ENCODE data around the gene MORN1. TPM values are rescaled to one million over a fixed set of nuclear protein-coding genes. Genes with fewer than 3 reads are reported as not detected.

The MORN1 gene
- total and polyA plus RNA-seq, 2 experiments from 2014 or later, result 4.8 to 11.1 TPM

DNA sequence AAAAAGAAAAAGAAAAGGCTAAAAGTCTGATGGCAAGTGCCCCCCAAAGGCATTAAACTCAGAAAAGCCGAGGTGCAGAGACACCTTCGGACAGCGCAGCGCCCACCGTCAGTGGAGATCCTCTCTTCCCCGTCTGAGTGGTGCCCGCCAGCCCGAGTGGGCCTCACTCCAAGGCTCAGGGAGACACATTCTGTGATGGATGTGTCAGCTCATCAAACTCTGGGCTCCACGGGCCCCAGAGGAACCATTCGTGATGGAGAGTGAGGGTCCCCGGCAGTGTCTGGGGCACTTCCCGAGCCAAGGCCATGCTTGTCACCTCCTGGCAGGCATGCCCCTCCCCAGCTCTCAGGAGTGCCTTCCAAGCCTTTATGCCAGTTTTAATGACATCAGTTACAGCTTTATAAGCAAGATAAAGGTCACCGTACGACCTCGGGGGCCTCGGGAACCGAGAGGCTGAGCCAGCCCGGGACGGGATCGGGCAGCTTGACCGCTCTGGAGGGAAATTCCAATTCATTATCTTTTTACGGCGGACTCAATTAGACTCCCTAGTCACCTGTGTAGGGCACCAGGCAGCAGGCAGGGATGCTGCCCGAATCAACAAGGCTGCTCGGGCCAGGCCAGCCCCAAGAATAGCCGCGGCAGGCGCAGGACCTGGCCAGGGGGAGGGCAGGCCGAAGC is 49.5 kb downstream of the MORN1 start (continued):
- TF ChIP-seq, protein P1, sequence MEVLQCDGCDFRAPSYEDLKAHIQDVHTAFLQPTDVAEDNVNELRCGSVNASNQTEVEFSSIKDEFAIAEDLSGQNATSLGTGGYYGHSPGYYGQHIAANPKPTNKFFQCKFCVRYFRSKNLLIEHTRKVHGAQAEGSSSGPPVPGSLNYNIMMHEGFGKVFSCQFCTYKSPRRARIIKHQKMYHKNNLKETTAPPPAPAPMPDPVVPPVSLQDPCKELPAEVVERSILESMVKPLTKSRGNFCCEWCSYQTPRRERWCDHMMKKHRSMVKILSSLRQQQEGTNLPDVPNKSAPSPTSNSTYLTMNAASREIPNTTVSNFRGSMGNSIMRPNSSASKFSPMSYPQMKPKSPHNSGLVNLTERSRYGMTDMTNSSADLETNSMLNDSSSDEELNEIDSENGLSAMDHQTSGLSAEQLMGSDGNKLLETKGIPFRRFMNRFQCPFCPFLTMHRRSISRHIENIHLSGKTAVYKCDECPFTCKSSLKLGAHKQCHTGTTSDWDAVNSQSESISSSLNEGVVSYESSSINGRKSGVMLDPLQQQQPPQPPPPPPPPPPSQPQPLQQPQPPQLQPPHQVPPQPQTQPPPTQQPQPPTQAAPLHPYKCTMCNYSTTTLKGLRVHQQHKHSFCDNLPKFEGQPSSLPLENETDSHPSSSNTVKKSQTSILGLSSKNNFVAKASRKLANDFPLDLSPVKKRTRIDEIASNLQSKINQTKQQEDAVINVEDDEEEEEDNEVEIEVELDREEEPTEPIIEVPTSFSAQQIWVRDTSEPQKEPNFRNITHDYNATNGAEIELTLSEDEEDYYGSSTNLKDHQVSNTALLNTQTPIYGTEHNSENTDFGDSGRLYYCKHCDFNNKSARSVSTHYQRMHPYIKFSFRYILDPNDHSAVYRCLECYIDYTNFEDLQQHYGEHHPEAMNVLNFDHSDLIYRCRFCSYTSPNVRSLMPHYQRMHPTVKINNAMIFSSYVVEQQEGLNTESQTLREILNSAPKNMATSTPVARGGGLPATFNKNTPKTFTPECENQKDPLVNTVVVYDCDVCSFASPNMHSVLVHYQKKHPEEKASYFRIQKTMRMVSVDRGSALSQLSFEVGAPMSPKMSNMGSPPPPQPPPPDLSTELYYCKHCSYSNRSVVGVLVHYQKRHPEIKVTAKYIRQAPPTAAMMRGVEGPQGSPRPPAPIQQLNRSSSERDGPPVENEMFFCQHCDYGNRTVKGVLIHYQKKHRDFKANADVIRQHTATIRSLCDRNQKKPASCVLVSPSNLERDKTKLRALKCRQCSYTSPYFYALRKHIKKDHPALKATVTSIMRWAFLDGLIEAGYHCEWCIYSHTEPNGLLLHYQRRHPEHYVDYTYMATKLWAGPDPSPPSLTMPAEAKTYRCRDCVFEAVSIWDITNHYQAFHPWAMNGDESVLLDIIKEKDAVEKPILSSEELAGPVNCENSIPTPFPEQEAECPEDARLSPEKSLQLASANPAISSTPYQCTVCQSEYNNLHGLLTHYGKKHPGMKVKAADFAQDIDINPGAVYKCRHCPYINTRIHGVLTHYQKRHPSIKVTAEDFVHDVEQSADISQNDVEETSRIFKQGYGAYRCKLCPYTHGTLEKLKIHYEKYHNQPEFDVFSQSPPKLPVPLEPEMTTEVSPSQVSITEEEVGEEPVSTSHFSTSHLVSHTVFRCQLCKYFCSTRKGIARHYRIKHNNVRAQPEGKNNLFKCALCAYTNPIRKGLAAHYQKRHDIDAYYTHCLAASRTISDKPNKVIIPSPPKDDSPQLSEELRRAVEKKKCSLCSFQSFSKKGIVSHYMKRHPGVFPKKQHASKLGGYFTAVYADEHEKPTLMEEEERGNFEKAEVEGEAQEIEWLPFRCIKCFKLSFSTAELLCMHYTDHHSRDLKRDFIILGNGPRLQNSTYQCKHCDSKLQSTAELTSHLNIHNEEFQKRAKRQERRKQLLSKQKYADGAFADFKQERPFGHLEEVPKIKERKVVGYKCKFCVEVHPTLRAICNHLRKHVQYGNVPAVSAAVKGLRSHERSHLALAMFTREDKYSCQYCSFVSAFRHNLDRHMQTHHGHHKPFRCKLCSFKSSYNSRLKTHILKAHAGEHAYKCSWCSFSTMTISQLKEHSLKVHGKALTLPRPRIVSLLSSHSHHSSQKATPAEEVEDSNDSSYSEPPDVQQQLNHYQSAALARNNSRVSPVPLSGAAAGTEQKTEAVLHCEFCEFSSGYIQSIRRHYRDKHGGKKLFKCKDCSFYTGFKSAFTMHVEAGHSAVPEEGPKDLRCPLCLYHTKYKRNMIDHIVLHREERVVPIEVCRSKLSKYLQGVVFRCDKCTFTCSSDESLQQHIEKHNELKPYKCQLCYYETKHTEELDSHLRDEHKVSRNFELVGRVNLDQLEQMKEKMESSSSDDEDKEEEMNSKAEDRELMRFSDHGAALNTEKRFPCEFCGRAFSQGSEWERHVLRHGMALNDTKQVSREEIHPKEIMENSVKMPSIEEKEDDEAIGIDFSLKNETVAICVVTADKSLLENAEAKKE (CRISPR knock-in tag; IDR thresholded peaks at IDR 0.05), result no peak
- no peak for TF ChIP-seq EZH2phosphoT487 (IDR thresholded peaks at IDR 0.05; ENCODE audit: unreplicated experiment)
- no peak for TF ChIP-seq STAT1 (IDR thresholded peaks at IDR 0.05; ENCODE audit: unreplicated experiment)
- TF ChIP-seq, protein P2, sequence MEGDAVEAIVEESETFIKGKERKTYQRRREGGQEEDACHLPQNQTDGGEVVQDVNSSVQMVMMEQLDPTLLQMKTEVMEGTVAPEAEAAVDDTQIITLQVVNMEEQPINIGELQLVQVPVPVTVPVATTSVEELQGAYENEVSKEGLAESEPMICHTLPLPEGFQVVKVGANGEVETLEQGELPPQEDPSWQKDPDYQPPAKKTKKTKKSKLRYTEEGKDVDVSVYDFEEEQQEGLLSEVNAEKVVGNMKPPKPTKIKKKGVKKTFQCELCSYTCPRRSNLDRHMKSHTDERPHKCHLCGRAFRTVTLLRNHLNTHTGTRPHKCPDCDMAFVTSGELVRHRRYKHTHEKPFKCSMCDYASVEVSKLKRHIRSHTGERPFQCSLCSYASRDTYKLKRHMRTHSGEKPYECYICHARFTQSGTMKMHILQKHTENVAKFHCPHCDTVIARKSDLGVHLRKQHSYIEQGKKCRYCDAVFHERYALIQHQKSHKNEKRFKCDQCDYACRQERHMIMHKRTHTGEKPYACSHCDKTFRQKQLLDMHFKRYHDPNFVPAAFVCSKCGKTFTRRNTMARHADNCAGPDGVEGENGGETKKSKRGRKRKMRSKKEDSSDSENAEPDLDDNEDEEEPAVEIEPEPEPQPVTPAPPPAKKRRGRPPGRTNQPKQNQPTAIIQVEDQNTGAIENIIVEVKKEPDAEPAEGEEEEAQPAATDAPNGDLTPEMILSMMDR (conservative IDR thresholded peaks at IDR 0.05; ENCODE audit: low read depth in 2 of 2), result no peak
- TF ChIP-seq POLR2AphosphoS5 (IDR thresholded peaks at IDR 0.05; ENCODE audit: low read depth), result no peak
- TF ChIP-seq CREB1 (CRISPR knock-in tag; IDR thresholded peaks at IDR 0.05; ENCODE audit: low read depth), result no peak
- TF ChIP-seq, protein P3, sequence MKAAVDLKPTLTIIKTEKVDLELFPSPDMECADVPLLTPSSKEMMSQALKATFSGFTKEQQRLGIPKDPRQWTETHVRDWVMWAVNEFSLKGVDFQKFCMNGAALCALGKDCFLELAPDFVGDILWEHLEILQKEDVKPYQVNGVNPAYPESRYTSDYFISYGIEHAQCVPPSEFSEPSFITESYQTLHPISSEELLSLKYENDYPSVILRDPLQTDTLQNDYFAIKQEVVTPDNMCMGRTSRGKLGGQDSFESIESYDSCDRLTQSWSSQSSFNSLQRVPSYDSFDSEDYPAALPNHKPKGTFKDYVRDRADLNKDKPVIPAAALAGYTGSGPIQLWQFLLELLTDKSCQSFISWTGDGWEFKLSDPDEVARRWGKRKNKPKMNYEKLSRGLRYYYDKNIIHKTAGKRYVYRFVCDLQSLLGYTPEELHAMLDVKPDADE (IDR thresholded peaks at IDR 0.05), result no peak
- no peak for TF ChIP-seq EZH2 (IDR thresholded peaks at IDR 0.05; ENCODE audit: low read depth, unreplicated experiment)
- TF ChIP-seq ZNF331 (CRISPR knock-in tag; IDR thresholded peaks at IDR 0.05; ENCODE audit: low read depth), result no peak

All from GM23338 (cell line).